Left ventricle myocardium inferior (tissue), 1 donor: ENCODE measurements around the gene PC. TPM values are rescaled to one million over a fixed set of nuclear protein-coding genes. Genes with fewer than 3 reads are reported as not detected.

Experiments used
- DNase-seq: peaks from one replicate; pipeline ENCODE4 v3.0.0-alpha.2; 2020
- H3K27ac ChIP-seq: fragments of 200-600 bp; replicated peaks from 2 replicates; pipeline ENCODE4 v1.8.0; 2021
- H3K27me3 ChIP-seq: fragments of 200-600 bp; 2 replicates; pipeline ENCODE4 v1.8.0; 2021; ENCODE audit warnings: low read depth
- H3K36me3 ChIP-seq: fragments of 200-600 bp; 2 replicates; pipeline ENCODE4 v1.8.0; 2021
- H3K4me1 ChIP-seq: fragments of 200-600 bp; 2 replicates; pipeline ENCODE4 v1.8.0; 2021
- H3K4me3 ChIP-seq: fragments of 200-600 bp; 2 replicates; pipeline ENCODE4 v1.8.0; 2021; ENCODE audit warnings: mild to moderate bottlenecking, moderate library complexity
- H3K9me3 ChIP-seq: fragments of 200-600 bp; replicated peaks from 2 replicates; pipeline ENCODE4 v1.8.0; 2021
- intact Hi-C: fragments of 100-400 bp; cut with micrococcal nuclease; formaldehyde crosslinking; loops from one replicate; pipeline ENCODE4 v1.11.0; 2022
- total RNA-seq: library from RNA; stranded (reverse); fragmentation: NEBNext Ultra II Directional; extraction: Animal tissue kit (Norgen Biotek cat#: 25700); gene quantifications from one replicate; pipeline ENCODE4 v1.2.1, GENCODE V29; 2021
- TF ChIP-seq, protein P1 (sequence below): fragments of 200-600 bp; IDR thresholded peaks from 2 replicates; pipeline ENCODE4 v1.8.0; 2021; ENCODE audit warnings: antibody characterized with exemption, mild to moderate bottlenecking, borderline replicate concordance
- donor health status: DM: no; HTN: yes; CAD: no; lungs with severe emphysema.

The PC gene
- total RNA-seq, 1 donor from 2014 or later = 10.3 TPM

DNA sequence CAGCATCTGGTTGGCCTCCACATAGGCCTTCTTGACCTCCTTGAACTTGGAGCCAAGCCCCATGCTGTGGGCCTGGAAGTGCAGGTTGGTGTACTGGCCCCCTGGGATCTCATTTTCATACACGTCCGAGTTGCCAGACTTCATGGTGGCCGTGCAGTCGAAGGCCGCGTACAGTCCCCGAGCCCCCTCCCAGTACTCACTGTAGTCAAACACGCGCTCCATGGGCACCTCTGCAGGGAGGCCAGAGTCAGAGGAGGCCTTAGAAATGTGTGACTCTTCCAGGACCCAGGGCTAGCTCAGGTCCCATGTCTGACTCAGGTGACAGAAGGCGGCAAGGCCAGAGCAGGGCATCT, 108.0 kb downstream of the PC start:
- Histone ChIP-seq H3K4me1 (peaks cover 2% of the 10 kb centered on the region), H3K27me3 (no peaks in the 10 kb centered on the region), H3K9me3 (no peaks in the 10 kb centered on the region), H3K36me3 (peaks cover 18% of the 10 kb centered on the region), H3K27ac (no peak overlapping the region), H3K4me3 (no peak overlapping the region)
- TF ChIP-seq, protein P1, sequence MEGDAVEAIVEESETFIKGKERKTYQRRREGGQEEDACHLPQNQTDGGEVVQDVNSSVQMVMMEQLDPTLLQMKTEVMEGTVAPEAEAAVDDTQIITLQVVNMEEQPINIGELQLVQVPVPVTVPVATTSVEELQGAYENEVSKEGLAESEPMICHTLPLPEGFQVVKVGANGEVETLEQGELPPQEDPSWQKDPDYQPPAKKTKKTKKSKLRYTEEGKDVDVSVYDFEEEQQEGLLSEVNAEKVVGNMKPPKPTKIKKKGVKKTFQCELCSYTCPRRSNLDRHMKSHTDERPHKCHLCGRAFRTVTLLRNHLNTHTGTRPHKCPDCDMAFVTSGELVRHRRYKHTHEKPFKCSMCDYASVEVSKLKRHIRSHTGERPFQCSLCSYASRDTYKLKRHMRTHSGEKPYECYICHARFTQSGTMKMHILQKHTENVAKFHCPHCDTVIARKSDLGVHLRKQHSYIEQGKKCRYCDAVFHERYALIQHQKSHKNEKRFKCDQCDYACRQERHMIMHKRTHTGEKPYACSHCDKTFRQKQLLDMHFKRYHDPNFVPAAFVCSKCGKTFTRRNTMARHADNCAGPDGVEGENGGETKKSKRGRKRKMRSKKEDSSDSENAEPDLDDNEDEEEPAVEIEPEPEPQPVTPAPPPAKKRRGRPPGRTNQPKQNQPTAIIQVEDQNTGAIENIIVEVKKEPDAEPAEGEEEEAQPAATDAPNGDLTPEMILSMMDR = no peak
- intact Hi-C loops = no loop called here
- DNase-seq = no peak

DNA sequence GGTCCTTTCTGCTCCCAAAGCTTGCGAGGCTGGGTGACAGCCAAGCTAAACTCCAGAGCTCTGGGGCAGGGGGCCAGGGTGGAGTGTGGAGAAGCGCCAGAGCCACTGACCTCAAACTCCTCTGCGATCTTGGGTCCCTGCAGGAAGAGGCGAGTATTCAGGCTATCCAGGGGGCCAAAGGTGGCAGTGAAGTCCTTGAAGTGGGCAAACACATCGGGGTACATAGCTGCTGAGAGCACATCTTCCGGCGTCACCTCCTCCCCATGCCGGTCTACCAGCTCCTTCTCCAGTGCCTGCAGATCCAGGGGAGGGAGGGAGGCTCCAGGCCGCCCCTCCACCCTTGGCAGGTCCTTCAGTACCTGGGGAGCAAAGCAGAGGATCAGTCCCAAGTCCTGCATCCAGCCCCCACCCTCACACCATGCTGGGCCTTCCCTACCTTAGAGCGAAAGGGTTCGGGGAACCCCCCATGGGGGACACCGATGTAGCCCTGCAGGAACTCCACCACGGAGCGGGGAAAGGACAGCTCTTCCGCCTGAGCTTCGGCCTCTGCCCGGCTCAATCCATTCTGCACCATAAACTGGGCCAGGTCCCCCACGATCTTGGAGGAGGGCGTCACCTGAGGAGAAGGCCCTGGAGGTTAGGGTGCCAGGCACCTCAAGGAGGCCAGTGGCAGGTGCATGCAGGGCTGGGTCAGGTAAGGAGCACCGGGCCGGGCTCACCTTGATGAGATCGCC, 108.5 kb downstream of the PC start:
- peaks cover 3% of the 10 kb centered on the region for H3K4me1 ChIP-seq
- no peak overlapping the region for H3K4me3 ChIP-seq
- H3K27me3 ChIP-seq = no peaks in the 10 kb centered on the region
- H3K27ac ChIP-seq = no peak overlapping the region
- intact Hi-C loops = no loop called here
- peaks cover 24% of the 10 kb centered on the region for H3K36me3 ChIP-seq
- TF ChIP-seq, protein P1 = no peak
- DNase-seq = no peak
- H3K9me3 ChIP-seq = no peaks in the 10 kb centered on the region

DNA sequence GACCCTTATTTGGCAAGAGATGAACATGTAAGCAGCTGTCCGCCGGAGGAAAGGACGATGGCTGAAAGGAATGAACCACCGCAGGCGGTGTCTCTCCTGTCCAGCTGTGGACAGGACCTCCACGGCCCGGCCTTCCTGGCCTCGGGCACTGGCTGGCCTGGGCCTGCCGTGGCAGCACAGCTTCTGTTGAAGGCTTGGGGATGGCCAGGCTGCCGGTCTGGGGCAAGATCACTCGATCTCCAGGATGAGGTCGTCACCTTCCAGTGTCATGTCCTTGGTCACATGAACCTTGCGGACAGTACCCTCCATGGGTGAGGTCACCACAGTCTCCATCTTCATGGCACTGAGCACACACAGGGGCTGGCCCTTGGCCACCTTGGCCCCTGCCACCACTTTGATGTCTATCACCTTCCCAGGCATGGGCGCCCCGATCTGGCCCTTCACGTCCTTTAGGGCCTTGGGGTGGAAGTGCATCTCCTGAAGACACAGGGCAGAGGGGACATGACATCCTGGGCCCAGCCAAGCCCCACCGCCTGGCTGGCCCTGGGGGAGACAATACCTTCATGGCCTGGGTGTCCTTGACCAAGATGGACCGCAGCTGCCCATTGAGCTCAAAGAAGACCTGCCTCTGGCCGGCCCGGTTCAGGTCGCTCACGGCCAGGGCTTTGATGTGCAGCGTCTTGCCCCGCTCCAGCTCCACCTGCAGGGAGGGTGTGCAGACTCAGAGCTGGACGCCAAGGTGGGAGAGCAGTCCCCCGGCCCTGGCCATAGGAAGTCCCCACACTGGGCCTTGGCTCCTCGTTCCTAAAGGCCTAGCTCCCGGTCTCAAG, 109.3 kb downstream of the PC start:
- H3K27me3 ChIP-seq = no peaks in the 10 kb centered on the region
- H3K36me3 ChIP-seq = peaks cover 24% of the 10 kb centered on the region
- H3K9me3 ChIP-seq = no peaks in the 10 kb centered on the region
- H3K27ac ChIP-seq = no peak overlapping the region
- H3K4me1 ChIP-seq = peaks cover 11% of the 10 kb centered on the region
- intact Hi-C loops = no loop called here
- TF ChIP-seq, protein P1 = no peak
- DNase-seq = no peak
- H3K4me3 ChIP-seq = no peak overlapping the region

DNA sequence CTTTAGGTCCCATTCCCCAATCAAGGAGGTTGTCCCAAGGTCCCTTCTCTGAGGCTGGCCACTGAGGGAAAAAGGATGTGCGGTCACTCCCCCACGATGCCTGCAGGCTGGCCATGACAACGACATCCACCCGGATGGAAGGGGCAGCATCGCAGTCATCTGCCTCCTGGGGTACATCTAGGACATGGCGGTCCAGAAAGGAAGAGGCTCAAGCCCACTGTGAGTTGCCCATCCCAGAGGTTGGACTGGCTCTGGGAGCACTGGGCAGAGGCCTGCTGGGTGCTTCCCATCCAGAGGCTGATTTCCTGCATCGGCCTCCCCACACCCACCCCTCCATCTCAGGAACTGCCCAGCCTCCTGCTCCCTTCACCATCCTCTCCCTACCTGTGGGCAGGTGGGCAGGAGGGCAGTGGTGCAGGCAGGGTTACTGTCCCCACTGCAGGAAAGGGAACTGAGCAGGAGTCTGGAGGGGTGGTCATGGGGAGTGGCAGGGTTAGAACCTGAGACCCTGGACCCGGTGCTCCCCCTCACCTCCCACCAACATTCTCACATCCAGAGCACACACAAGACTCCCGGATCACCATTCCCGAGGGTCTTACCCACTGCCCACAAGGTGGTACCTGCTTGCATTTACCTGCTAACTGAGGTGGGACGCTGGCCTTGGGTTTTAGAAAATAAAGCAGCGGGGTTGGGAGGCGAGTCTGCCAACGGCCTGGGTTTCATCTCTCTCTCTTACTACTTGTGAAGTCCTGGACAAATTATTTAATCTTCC, 110.5 kb downstream of the PC start:
- Histone ChIP-seq H3K36me3 (peaks cover 24% of the 10 kb centered on the region), H3K4me3 (no peak overlapping the region), H3K27ac (no peak overlapping the region), H3K9me3 (no peaks in the 10 kb centered on the region), H3K4me1 (peaks cover 21% of the 10 kb centered on the region), H3K27me3 (no peaks in the 10 kb centered on the region)
- TF ChIP-seq, protein P1 = no peak
- intact Hi-C loops = no loop called here
- no peak for DNase-seq

DNA sequence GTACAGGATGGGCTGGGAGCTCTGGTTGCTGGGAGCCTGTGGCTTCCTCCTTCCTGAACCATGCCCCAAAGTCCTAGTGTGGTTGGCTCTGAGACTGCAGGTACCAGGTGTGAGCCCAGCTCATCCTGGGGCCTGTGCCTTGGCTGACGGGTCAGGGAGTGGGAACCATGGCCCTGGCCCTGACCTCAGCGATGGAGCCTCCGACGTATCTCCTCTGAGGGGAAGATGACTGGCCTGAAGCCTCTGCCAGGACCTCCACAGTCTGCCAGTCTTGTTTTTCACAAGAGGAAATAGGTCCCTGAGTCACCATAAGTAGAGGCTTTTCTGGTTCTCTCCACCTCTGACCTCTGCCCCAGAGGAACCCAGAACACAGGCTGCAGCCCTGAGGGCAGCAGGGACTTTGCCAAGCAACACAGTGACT, 111.5 kb downstream of the PC start:
- Histone ChIP-seq H3K27ac (no peak overlapping the region), H3K4me1 (peaks cover 31% of the 10 kb centered on the region), H3K27me3 (no peaks in the 10 kb centered on the region), H3K36me3 (peaks cover 24% of the 10 kb centered on the region), H3K9me3 (no peaks in the 10 kb centered on the region), H3K4me3 (no peak overlapping the region)
- intact Hi-C loops = no loop called here
- TF ChIP-seq, protein P1 = no peak
- DNase-seq = no peak
